Ovary (tissue), 3 donors: ENCODE data around the gene ZMYND19.

Source experiments
- CTCF ChIP-seq, 3 donors: fragments of 450-650 bp in 2 of 3; fragments of 200-600 bp in 1 of 3; IDR thresholded peaks; one replicate each; pipeline versions ENCODE4 v1.5.1 to v1.8.0; 2016 to 2022; ENCODE audit warnings: antibody characterized with exemption in 3 of 3, mild to moderate bottlenecking in 1 of 3
- EP300 ChIP-seq: sonication (generic); formaldehyde crosslinking; IDR thresholded peaks from one replicate; pipeline ENCODE4 v1.6.1; 2017; ENCODE audit warnings: antibody characterized with exemption
- POLR2A ChIP-seq: fragments of 450-650 bp; IDR thresholded peaks from one replicate; pipeline ENCODE4 v1.6.1; 2017; ENCODE audit warnings: antibody characterized with exemption, mild to moderate bottlenecking, moderate library complexity
- donor health status: DM: no; HTN: no; CAD: no.

- TF ChIP-seq CTCF (IDR thresholded peaks at IDR 0.05) = no peak
- TF ChIP-seq POLR2A = no peak
- TF ChIP-seq EP300 = no peak
Measured at GRCh38 chr9:137613738-137614523, 23.6 kb upstream of the ZMYND19 start.
